ENCODE data around the gene KRT35.

GRCh38 chr17:41466988-41467387 is 14.0 kb downstream of the KRT35 start, which contains the start of gene KRT32:
- TF ChIP-seq CTCF (IDR thresholded peaks at IDR 0.05) (no peak), POLR2A (IDR thresholded peaks at IDR 0.05) (no peak)
